Measurements from ENCODE around the gene EYA4.

The EYA4 gene

GRCh38 chr6:133289733-133290306 lies 48.7 kb downstream of the EYA4 start:
- DNase-seq = no peak

GRCh38 chr6:133290930-133291329 lies 49.8 kb downstream of the EYA4 start:
- DNase-seq = no peak

GRCh38 chr6:133291671-133292070 lies 50.5 kb downstream of the EYA4 start:
- DNase-seq = no peak

- no peak for DNase-seq
Observed at GRCh38 chr6:133297657-133298056, 56.5 kb downstream of the EYA4 start.

- no peak for DNase-seq
Observed at GRCh38 chr6:133298335-133298734, 57.2 kb downstream of the EYA4 start.

- DNase-seq = no peak
Observed at GRCh38 chr6:133298801-133299200, 57.6 kb downstream of the EYA4 start.

GRCh38 chr6:133300896-133301295 lies 59.7 kb downstream of the EYA4 start:
- DNase-seq = no peak

- no peak for DNase-seq
Observed at GRCh38 chr6:133301835-133302234, 60.7 kb downstream of the EYA4 start.

GRCh38 chr6:133306931-133307330 lies 65.8 kb downstream of the EYA4 start:
- no peak for DNase-seq

- DNase-seq = no peak
Observed at GRCh38 chr6:133309579-133309978, 68.4 kb downstream of the EYA4 start.

- DNase-seq = no peak
Observed at GRCh38 chr6:133312006-133312405, 70.8 kb downstream of the EYA4 start.

- no peak for DNase-seq
Observed at GRCh38 chr6:133313068-133313467, 71.9 kb downstream of the EYA4 start.

GRCh38 chr6:133314947-133315346 lies 73.8 kb downstream of the EYA4 start:
- no peak for DNase-seq

GRCh38 chr6:133315811-133316210 lies 74.7 kb downstream of the EYA4 start:
- DNase-seq = no peak

GRCh38 chr6:133317704-133318103 lies 76.5 kb downstream of the EYA4 start:
- DNase-seq = no peak

GRCh38 chr6:133326584-133326983 lies 85.4 kb downstream of the EYA4 start:
- DNase-seq = peak; percentile 2

- DNase-seq = no peak
Observed at GRCh38 chr6:133333852-133334251, 92.7 kb downstream of the EYA4 start.

GRCh38 chr6:133337308-133337707 lies 96.2 kb downstream of the EYA4 start:
- DNase-seq = no peak

- no peak for DNase-seq
Observed at GRCh38 chr6:133339543-133340384, 98.6 kb downstream of the EYA4 start.

- DNase-seq = no peak
Observed at GRCh38 chr6:133340557-133340956, 99.4 kb downstream of the EYA4 start.

GRCh38 chr6:133341607-133342158 lies 100.5 kb downstream of the EYA4 start:
- DNase-seq = no peak

- DNase-seq = no peak
Observed at GRCh38 chr6:133343220-133343619, 102.1 kb downstream of the EYA4 start.

- DNase-seq = no peak
Observed at GRCh38 chr6:133348846-133349245, 107.7 kb downstream of the EYA4 start.

GRCh38 chr6:133350928-133351327 lies 109.8 kb downstream of the EYA4 start:
- DNase-seq = no peak

Measured in SHP77 treated with DMSO at 0.1 percent for 48 hours (cell line).